Measurements from ENCODE around the gene NPAS3.
A peak's percentile ranks its signal among the peaks of the same experiment; 100 is the strongest.

Gene NPAS3

DNA sequence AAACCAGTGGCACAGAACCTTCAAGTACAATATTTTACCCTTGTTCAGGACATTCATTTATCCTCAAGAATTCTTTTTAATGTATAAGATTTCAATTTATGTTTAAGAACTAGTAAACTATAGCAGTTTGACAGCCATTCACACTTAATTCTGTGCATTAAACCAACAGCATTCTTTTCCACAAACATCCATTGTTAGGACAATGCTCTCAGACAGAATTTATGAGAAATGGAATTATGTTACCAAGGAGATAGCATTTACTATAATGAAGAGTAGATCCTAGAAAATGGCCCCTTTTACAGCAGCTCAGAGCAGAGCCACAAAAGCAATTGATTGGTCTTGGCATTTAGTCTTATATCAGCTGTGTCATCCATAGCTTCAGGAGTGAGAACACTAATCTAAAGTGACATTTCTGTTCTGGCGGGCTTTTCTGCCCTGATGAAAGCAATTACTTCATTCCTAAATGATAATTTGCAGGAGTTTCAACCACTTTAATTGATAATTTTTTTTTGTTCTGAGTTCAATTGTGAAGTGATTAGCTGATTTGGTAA lies 268.9 kb downstream of the NPAS3 start:
- Histone ChIP-seq H2AK5ac (ENCODE audit: low read length) (no peak overlapping the region), H3K79me1 (ENCODE audit: low read length) (no peaks in the 10 kb centered on the region), H2BK120ac (ENCODE audit: insufficient read depth, low read length, poor library complexity) (no peak overlapping the region), H4K8ac (ENCODE audit: low read depth, low read length) (no peak overlapping the region), H3K36me3 (ENCODE audit: control insufficient read depth in 1 of 2, insufficient read depth in 2 of 2, low read length in 2 of 2) (no peaks in the 10 kb centered on the region), H3K18ac (ENCODE audit: low read length) (no peak overlapping the region), H3K23ac (ENCODE audit: low read length) (no peak overlapping the region), H3K4me2 (ENCODE audit: low read length) (no peak overlapping the region), H3K79me2 (ENCODE audit: control insufficient read depth, insufficient read depth, low read length, poor library complexity) (no peaks in the 10 kb centered on the region), H3K14ac (ENCODE audit: low read length) (no peak overlapping the region), H3K9ac (ENCODE audit: low read length) (no peak overlapping the region), H3K27me3 (ENCODE audit: insufficient read depth, low read length) (no peaks in the 10 kb centered on the region), H2BK12ac (ENCODE audit: low read length) (no peak overlapping the region), H3K4ac (ENCODE audit: low read depth, low read length) (no peak overlapping the region), H3K9me3 (ENCODE audit: insufficient read depth, low read depth, low read length) (no peaks in the 10 kb centered on the region), H4K91ac (ENCODE audit: low read depth, low read length) (no peak overlapping the region), H3K4me1 (ENCODE audit: control insufficient read depth in 1 of 2, insufficient read depth in 2 of 2, low read length in 2 of 2) (no peaks in the 10 kb centered on the region), H2AFZ (ENCODE audit: insufficient read depth, low read length, poor library complexity) (no peak overlapping the region), H4K12ac (ENCODE audit: low read depth, low read length) (no peak overlapping the region), H3K4me3 (ENCODE audit: low read depth, low read length) (no peak overlapping the region), H2BK5ac (ENCODE audit: low read depth, low read length, poor library complexity) (no peak overlapping the region), H3K27ac (ENCODE audit: low read depth, low read length) (no peak overlapping the region)
- WGBS (ENCODE audit: extremely low coverage, insufficient coverage, insufficient read length), result no CpG with 5 or more reads among the region's 1 CpG
- no peak for DNase-seq

DNA sequence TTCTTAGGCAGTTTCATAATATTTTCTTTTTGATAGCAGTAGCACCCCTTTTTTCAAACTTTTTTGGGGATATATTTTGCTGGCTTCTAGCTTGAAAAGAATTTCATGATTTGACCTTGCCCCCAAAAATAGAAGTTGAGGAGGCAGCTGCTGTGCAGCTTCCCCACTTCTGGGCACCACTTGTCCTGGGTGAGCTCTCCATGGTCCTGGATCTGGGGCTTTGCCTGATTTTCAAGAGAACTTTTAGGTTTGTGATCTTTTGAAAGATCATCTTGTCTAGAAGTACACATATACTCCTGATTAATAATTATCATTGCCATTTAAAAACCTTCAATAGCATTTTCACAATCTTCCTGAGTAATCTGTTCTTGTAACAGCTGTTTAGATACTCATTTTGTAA lies 271.6 kb downstream of the NPAS3 start:
- no peaks in the 10 kb centered on the region for H3K79me2 ChIP-seq (ENCODE audit: control insufficient read depth, insufficient read depth, low read length, poor library complexity)
- no peak overlapping the region for H2BK12ac ChIP-seq (ENCODE audit: low read length)
- H3K4me2 ChIP-seq (ENCODE audit: low read length), result no peak overlapping the region
- H3K9me3 ChIP-seq (ENCODE audit: insufficient read depth, low read depth, low read length), result no peaks in the 10 kb centered on the region
- no peak overlapping the region for H4K91ac ChIP-seq (ENCODE audit: low read depth, low read length)
- peak in 1 of 2 donors; percentile 33 for DNase-seq
- no peaks in the 10 kb centered on the region for H3K36me3 ChIP-seq (ENCODE audit: control insufficient read depth in 1 of 2, insufficient read depth in 2 of 2, low read length in 2 of 2)
- no peaks in the 10 kb centered on the region for H3K4me1 ChIP-seq (ENCODE audit: control insufficient read depth in 1 of 2, insufficient read depth in 2 of 2, low read length in 2 of 2)
- no peaks in the 10 kb centered on the region for H3K27me3 ChIP-seq (ENCODE audit: insufficient read depth, low read length)
- no peak overlapping the region for H3K23ac ChIP-seq (ENCODE audit: low read length)
- H3K79me1 ChIP-seq (ENCODE audit: low read length), result no peaks in the 10 kb centered on the region
- H3K4ac ChIP-seq (ENCODE audit: low read depth, low read length), result no peak overlapping the region
- no peak overlapping the region for H2AFZ ChIP-seq (ENCODE audit: insufficient read depth, low read length, poor library complexity)
- no peak overlapping the region for H3K18ac ChIP-seq (ENCODE audit: low read length)
- no peak overlapping the region for H4K12ac ChIP-seq (ENCODE audit: low read depth, low read length)
- no peak overlapping the region for H3K27ac ChIP-seq (ENCODE audit: low read depth, low read length)
- no peak overlapping the region for H4K8ac ChIP-seq (ENCODE audit: low read depth, low read length)
- no peak overlapping the region for H2BK5ac ChIP-seq (ENCODE audit: low read depth, low read length, poor library complexity)
- no peak overlapping the region for H3K9ac ChIP-seq (ENCODE audit: low read length)
- H3K4me3 ChIP-seq (ENCODE audit: low read depth, low read length), result no peak overlapping the region
- no peak overlapping the region for H2AK5ac ChIP-seq (ENCODE audit: low read length)
- no peak overlapping the region for H2BK120ac ChIP-seq (ENCODE audit: insufficient read depth, low read length, poor library complexity)
- H3K14ac ChIP-seq (ENCODE audit: low read length), result no peak overlapping the region

DNA sequence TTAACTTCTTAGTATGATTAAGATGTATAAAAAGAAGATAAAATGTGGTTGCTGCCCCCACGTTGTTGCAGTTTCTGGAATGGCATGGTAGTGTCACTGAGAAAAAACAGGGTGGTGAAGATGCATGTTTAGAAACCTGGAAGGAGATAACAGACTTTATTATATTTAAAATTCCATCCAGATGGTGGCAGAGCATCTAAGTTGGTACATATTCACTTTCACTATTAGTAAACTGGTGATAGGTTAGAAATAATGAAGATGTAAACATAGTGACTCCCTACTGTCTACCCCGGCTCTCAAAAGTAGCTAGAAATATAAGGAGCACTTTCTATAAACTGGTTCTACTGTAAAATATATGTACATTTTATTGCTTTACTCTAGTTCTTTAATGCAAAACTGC lies 279.3 kb downstream of the NPAS3 start:
- Histone ChIP-seq H2BK5ac (ENCODE audit: low read depth, low read length, poor library complexity) (no peak overlapping the region), H3K4me2 (ENCODE audit: low read length) (no peak overlapping the region), H2BK12ac (ENCODE audit: low read length) (no peak overlapping the region), H3K4me1 (ENCODE audit: control insufficient read depth in 1 of 2, insufficient read depth in 2 of 2, low read length in 2 of 2) (no peaks in the 10 kb centered on the region), H3K4me3 (ENCODE audit: low read depth, low read length) (no peak overlapping the region), H3K4ac (ENCODE audit: low read depth, low read length) (no peak overlapping the region), H3K36me3 (ENCODE audit: control insufficient read depth in 1 of 2, insufficient read depth in 2 of 2, low read length in 2 of 2) (no peaks in the 10 kb centered on the region), H3K27ac (ENCODE audit: low read depth, low read length) (no peak overlapping the region), H3K79me1 (ENCODE audit: low read length) (no peaks in the 10 kb centered on the region), H2AFZ (ENCODE audit: insufficient read depth, low read length, poor library complexity) (no peak overlapping the region), H3K9me3 (ENCODE audit: insufficient read depth, low read depth, low read length) (no peaks in the 10 kb centered on the region), H3K27me3 (ENCODE audit: insufficient read depth, low read length) (no peaks in the 10 kb centered on the region), H3K14ac (ENCODE audit: low read length) (no peak overlapping the region), H4K12ac (ENCODE audit: low read depth, low read length) (no peak overlapping the region), H4K91ac (ENCODE audit: low read depth, low read length) (no peak overlapping the region), H4K8ac (ENCODE audit: low read depth, low read length) (no peak overlapping the region), H2BK120ac (ENCODE audit: insufficient read depth, low read length, poor library complexity) (no peak overlapping the region), H3K18ac (ENCODE audit: low read length) (no peak overlapping the region), H3K9ac (ENCODE audit: low read length) (no peak overlapping the region), H3K23ac (ENCODE audit: low read length) (no peak overlapping the region), H3K79me2 (ENCODE audit: control insufficient read depth, insufficient read depth, low read length, poor library complexity) (no peaks in the 10 kb centered on the region), H2AK5ac (ENCODE audit: low read length) (no peak overlapping the region)
- peak in 1 of 2 donors; percentile 17 for DNase-seq
- WGBS (ENCODE audit: extremely low coverage, insufficient coverage, insufficient read length), result no CpG with 5 or more reads among the region's 2 CpGs

DNA sequence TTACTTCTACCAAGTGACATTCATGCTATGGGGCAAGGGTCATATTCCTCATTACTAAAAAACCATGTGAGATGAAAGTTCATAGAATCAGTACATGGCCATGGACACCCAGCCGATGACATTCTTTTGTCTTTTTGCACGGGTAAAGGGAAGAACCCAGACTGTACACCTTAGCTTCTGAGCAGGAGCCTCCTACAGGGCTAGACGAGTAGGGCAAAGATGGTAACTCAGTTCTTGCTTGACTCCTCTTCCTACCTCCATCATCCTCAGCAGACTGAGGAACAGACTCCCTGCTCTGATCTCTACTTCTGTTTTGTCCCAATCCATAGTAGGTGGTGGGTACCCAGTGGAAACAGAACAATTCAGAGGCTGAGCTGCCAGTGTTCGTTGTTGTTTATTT lies 281.3 kb downstream of the NPAS3 start:
- Histone ChIP-seq H3K4me1 (ENCODE audit: control insufficient read depth in 1 of 2, insufficient read depth in 2 of 2, low read length in 2 of 2) (no peaks in the 10 kb centered on the region), H4K8ac (ENCODE audit: low read depth, low read length) (no peak overlapping the region), H3K79me2 (ENCODE audit: control insufficient read depth, insufficient read depth, low read length, poor library complexity) (no peaks in the 10 kb centered on the region), H2AFZ (ENCODE audit: insufficient read depth, low read length, poor library complexity) (no peak overlapping the region), H2BK120ac (ENCODE audit: insufficient read depth, low read length, poor library complexity) (no peak overlapping the region), H3K4me2 (ENCODE audit: low read length) (no peak overlapping the region), H3K18ac (ENCODE audit: low read length) (no peak overlapping the region), H2AK5ac (ENCODE audit: low read length) (no peak overlapping the region), H2BK5ac (ENCODE audit: low read depth, low read length, poor library complexity) (no peak overlapping the region), H3K9me3 (ENCODE audit: insufficient read depth, low read depth, low read length) (no peaks in the 10 kb centered on the region), H3K23ac (ENCODE audit: low read length) (no peak overlapping the region), H3K27me3 (ENCODE audit: insufficient read depth, low read length) (no peaks in the 10 kb centered on the region), H4K12ac (ENCODE audit: low read depth, low read length) (no peak overlapping the region), H3K4ac (ENCODE audit: low read depth, low read length) (no peak overlapping the region), H3K4me3 (ENCODE audit: low read depth, low read length) (no peak overlapping the region), H3K79me1 (ENCODE audit: low read length) (no peaks in the 10 kb centered on the region), H3K14ac (ENCODE audit: low read length) (no peak overlapping the region), H3K36me3 (ENCODE audit: control insufficient read depth in 1 of 2, insufficient read depth in 2 of 2, low read length in 2 of 2) (no peaks in the 10 kb centered on the region), H3K9ac (ENCODE audit: low read length) (no peak overlapping the region), H3K27ac (ENCODE audit: low read depth, low read length) (no peak overlapping the region), H2BK12ac (ENCODE audit: low read length) (no peak overlapping the region), H4K91ac (ENCODE audit: low read depth, low read length) (no peak overlapping the region)
- no peak for DNase-seq
- no CpG with 5 or more reads among the region's 4 CpGs for WGBS (ENCODE audit: extremely low coverage, insufficient coverage, insufficient read length)

All from trophoblast cell (in vitro differentiated cells and primary cell).